ENCODE data around the gene MRPL58. TPM values are rescaled to one million over a fixed set of nuclear protein-coding genes. Genes with fewer than 3 reads are reported as not detected.
"Not testable (repeated sequence)": the region's sequence is repeated elsewhere in the genome, so short reads cannot be mapped to it uniquely, and the experiment has no call there.

Gene MRPL58
- 135 TPM in 2 replicates for total RNA-seq (2014; rRNA removed; shearing (Covaris generic))

DNA sequence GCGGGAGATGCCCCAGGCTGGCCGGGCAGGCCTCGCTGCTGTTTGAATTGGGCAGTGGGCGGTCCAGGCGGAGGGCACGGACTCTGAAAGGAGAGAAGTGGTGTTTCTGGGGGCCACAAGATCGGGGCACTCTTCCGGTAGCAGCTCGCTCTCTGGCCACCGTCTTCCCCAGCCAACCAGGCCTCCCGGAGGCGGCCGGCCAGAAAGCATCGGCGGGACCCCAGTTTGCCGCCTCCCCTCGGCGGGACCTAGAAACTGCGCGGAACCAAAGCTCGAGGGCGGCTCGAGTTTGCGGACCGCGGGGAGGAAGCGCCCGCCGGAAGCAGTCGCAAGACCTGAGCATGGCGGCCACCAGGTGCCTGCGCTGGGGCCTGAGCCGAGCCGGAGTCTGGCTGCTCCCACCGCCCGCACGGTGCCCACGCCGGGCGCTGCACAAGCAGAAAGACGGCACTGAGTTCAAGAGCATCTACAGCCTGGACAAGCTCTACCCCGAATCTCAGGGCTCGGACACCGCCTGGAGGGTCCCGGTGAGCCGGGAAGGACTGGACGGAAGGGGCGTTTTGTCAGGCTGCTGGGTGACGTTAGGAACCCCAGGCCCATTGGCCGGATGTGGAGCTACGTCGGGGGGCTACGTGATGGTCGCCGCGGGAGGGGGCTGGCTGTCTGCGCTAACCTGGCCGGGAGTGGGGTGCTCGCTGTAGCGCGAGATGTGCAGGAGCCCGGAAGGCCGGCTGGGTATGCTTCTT, at the start of gene MRPL58:
TSS of gene MRPL58 (plus strand) at position 325 of the 746 bp plus-strand sequence. CDS start at position 342, 17 bp downstream.
- peak; percentile 73 for DNase-seq (ENCODE audit: low spot score)

DNA sequence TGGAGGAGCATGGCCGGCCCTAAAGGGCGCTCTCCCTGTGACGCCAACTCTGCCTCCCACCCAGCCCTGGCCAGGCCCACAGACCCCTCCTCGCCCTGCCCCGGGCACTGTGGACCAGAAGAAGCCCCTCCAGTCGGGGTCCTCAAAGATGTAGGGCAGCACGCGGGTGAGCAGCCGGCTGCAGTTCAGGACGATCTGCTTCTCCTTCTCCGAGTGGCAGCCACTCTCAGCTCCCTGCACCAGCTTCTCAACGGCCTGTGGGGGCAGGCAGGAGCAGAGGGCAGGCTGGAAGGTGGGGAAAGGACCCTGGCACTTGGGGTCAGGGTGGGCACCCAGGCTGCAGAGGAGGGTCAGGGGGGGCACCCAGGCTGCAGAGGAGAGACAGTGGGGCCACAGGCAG, 48.8 kb upstream of the MRPL58 start:
- no peak for DNase-seq (ENCODE audit: low spot score)

DNA sequence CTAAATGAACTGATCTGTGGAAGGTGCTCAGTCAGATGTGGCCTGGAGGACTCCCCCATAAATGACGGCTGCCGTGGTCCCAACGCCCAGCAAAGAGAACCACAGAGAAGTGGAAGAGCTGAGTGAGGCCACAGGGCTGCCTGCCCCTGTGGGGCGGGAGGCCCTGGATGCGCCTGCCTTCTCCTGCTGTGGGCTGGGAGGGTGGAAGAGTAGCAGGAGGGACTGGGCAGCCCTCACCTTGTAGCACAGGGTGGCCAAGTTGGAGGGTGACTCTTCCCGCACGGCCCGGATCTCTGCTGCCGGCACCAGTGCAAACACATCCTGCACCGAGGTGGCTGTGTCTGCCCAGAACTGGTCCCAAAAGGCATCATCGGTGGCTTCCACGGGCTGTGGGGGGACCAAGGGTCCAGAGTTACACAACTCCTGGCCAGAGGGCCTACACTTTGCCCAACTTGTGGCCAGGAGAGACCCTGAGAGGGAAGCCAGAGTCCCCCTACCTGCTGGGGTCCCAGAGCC, 48.2 kb upstream of the MRPL58 start:
- no peak for DNase-seq (ENCODE audit: low spot score)

DNA sequence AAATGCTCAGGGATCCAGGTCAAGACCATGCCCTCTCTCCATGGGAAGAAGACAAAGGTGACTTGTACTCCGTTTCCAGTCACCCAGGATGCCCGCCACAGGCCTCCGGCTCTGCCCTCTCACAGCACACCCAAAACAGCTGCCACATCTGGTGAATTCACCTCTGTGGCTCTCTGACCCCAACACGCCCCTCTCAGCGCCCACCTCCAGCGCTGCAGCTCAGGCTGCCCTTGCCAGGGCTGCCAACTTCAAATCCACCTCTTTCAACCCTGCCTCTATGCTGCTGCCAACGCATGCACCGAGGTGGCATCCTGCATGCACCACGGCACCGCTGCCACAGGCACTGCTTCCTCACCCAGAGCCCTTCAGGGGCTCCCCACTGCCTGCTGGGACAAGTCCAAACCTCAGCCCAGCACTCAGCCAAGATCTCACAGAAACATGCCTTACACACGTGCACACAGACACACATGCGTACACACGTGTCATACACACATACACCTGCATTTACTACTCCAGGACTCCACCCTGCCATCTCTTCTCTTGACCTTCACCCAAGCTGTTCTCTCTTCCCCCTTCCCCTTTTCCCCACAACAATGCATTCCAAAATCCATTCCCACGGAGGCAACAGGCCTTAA, 47.4 kb upstream of the MRPL58 start:
- DNase-seq (ENCODE audit: low spot score), result no peak

DNA sequence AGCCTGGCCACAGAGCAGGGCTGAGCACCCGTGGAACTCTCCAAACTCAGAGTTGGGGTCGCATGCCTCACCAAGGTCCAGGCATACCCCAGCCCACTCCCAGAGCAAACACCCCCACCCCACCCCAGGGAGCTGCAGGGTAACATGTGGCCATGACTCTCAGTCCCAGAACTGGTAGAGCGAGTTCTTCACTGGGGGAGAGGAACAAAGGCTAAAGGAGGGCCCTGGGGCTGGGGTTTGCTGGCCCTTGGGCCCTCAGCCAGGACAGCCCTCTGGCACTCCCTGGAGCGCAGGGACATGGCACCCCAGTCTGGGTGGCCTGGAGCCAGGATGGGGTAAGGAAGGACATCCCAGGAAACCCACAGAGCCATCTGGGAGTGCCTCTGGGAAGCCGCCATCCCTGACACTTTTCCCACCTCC, 44.1 kb upstream of the MRPL58 start:
- DNase-seq (ENCODE audit: low spot score), result no peak

DNA sequence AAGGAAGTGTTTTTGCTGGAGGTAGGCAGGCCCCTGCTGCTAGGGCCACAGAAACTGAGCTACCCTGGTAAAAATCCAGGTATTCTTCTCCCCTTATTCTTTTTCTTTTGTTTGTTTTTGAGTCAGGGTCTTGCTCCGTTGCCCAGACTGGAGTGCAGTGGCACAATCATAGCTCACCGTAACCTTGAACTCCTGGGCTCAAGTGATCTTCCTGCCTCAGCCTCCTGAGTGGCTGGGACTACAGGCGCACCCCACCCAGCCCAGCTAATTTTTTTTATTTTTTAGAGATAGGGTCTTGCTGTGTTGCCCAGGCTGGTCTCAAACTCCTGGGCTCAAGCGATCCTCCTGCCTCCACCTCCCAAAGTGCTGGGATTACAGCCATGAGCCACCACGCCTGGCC, 43.0 kb upstream of the MRPL58 start:
- DNase-seq (ENCODE audit: low spot score), result not testable (repeated sequence)

DNA sequence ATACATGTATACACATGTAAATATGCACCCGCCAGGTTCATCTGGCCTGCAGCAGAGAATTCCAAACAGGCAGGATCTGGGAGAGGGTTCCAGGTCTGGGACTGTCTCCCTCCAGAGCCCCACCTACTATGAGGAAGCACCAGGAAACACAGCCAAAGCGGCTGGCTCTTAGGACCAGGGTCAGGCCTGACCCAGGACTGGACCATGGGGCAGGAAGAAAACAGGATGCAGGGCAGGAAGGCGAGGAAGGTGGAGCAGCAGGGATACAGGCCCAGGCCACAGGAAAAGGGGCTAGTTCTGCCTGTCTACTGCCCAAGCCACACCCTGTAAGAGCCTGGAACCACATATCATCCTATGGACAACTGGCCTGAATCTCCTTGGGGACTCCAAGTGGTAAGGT, 42.1 kb upstream of the MRPL58 start:
- no peak for DNase-seq (ENCODE audit: low spot score)

DNA sequence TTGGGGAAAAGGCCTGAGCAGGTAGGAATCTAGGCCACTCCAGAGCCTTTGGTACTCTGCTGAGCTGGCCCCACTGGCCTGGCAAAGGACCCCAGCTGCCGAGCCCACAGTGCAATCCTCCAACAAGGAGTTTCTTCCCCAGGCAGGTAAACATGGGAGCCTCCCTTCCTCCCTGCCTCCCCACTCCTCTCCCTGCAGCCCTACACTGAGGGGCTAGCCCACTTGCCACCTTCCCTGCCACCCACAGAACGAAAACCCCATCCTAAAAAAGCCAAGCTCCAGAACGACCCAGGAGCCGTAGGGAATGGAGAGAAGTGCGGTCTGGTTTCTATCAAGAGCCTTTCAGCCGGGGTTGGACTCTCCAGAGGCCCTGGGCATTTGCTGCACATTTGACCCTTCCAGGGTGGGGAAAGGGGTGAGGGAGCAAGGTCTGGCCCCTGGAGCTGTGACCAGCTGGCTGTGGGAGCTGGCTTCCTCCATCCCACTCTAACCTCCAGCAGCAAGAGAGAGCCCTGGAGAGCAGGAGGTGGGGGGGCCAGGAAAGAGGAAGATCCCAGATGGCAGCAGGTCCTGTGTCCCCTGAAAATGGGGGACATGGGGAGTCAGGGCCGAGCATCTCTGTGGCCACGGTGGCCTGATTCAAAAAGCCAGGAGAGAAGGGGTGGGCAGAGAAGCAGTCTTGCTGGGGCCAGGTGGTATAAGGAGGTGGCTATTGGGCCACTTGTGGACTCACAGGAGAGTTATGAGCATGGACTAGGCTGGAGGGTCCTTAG, 41.2 kb upstream of the MRPL58 start:
- DNase-seq (ENCODE audit: low spot score), result no peak

DNA sequence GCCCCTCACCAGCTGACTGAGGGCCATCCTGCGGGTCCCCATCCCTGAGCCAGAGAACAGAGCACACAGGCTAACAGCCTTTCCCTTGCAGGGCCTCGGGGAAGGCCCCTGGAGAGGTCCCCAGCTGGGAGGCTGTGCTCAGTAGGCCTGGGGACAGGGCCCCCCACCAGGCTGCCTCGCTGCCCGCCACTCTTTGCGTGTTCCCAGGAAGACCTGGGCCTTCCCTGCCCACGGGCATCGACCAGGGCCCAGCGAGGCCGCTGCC, 40.7 kb upstream of the MRPL58 start:
- DNase-seq (ENCODE audit: low spot score), result no peak

DNA sequence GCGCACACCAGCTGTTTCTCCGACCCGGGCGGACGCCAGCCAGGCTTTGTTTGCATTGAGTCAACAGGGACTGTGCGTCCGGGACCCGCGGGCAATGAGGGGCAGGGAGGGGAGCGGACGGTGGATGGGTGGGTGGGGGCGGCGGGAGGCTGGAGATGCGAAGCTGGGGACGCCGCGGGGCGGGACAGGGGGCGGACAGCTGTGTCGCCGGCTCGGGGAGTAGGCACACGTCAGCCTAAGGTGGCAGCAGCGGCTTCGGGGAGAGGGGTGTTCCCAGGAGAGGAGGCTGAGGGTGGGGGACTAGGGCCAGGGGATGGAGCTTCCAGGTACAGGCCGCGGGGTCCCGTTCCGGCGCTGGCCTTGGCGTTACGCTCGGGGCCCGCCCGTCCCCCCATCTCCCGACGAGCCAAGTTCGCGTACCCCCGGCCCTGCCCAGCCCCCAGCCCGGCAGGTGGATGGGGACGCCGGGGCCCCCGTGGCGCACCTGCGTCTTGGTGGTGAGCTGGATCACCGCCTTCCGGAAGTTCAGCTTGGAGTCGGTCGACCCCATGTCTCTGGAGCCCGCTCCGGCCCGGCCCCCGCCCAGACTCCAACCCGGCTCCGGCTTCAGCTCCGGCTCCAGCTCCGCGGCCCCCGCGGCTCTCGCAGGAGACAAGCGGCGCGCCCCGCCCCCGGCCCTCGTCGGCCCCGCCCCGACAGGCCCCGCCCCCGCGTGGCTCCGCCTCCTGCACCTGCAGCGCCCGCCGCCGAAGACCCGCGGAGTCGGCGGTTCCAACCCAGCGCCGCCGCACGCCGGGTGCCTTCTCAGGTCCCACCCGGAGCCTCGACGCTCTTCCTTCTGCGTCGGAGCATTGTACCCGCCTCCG, 40.1 kb upstream of the MRPL58 start, which contains the start of gene HID1:
TSS of gene HID1 (minus strand) at position 653 of the 866 bp plus-strand sequence. CDS start at position 550, 103 bp downstream.
- DNase-seq (ENCODE audit: low spot score), result no peak

DNA sequence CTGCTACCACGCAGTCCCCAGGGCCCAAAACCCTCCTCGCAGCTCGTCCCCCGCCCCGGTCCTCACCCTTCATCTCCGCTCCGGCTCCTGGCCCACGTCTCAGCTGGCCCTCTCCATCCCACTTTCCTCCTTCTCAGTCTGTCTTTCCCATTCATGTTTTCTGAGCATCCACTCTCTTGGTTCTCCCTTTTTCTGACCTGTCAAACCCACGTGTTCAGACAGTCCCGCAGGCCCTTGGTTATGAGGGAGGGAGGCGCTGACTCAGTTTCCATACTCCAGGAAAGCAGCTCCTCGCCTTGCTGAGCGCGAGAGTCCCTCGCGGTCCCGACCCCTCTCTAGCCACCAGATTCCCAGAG, 39.5 kb upstream of the MRPL58 start:
- DNase-seq (ENCODE audit: low spot score), result no peak

DNA sequence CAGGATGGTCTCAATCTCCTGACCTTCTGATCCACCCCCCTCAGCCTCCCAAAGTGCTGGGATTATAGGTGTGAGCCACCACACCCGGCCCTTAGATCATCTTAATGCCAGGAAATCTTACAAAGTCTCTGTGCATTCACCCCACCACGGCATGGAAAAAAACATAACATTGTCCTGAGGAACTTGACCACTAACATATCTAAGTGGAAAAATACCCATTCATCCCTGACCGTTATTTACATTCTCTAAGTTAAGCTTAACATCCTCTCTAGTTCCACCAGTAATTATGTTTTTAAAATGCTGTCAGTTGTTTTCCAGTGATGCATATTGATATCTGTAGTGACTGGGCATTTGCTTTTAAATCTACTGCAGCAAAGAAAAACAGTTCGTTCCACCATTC, 36.5 kb upstream of the MRPL58 start:
- DNase-seq (ENCODE audit: low spot score), result no peak

DNA sequence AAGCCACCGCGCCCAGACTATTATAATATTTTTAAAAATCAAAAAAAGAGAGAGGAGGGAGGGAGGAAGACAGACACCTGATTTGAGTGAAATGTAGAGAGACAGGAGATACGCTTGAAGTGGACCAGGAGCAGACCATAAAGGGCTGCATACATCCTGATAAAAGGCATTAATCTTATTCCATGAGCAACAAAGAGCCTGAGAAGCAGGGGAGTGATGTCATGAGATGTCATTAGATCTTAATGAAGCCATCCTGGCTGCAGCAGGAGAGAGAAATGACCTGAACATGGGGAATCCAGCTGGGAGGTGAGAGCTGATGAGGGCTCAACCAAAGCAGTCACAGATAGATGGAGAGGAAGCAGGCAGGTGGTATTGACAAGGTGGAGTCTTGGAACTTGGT, 34.7 kb upstream of the MRPL58 start:
- DNase-seq (ENCODE audit: low spot score), result no peak

DNA sequence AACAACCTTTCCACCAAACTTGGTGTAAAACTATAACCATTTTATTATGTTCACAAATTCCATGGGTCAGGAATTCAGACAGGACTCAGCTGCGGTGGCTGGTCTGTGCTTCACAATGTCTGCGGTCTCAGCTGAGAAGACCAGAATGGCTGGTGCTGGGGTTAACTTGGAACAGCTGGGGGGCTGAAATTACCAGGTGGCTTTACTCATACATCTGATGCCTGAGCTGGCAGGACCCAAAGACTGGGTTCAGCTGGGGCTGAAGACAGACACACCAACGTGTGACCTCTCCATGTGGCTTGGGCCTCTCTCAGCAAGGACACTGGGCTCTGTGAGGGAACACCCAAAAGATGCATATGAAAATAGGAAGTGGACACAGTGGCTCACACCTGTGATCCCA, 34.2 kb upstream of the MRPL58 start:
- no peak for DNase-seq (ENCODE audit: low spot score)

DNA sequence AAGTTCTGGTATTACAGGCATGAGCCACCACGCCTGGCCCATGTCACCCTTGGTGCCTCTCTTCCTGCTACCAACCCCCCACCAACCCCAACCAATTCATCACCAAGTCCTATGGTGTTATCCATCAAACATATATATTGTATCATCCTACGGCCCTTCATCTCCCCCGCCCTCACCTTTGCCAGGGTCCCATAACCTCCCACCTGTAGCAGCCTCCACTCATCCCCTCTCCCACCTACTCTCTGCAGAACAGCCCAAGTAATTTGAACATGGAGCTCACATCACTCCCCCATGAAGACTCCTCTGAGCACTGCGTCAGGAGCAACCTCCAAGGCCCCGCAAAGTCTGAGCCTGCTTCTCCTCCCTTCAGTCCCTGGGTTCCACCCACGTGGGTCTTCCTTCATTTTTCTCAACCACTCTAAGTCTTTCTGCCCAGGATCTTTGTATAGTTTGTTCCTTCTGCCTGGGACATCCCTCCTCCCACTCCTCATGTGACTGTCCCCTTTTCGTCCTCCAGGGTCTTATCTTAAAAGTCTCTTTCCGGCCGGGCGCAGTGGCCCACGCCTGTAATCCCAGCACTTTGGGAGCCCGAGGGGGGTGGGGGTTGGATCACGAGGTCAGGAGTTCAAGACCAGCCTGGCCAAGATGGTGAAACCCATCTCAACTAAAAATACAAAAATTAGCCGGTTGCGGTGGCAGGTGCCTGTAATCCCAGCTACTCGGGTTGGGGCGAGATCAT, 32.9 kb upstream of the MRPL58 start:
- DNase-seq (ENCODE audit: low spot score), result no peak

DNA sequence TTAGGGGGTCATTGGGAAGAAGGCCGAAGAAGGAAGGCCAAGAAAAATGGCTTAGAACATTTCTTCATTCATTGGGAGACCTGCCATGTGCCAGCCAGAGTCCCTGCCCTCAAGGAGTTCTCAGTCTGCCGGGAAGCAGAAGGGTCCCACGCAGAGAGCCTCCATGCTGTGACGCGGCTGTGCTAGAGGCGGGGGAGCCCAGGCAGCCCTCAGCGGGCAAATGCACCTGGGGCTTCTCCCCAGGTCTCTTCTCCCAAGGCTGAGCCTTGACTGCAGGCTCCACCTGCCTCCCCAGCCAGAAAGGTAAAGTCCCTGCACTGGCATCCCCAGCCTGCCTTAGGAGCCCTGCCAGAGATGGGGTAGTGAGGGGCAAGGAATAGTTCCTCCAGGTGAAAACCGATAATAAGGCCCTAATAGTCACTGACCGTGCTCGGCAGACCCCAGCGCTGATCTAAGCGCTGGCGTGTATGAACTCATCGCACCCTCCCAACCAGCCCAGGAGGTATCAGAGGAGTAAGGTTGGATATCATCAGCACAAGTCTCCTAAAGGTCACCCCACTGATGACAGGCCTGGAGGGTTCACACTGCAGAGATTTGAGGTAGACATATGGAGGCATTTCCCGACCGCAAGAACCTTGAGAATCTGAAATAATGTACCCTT, 31.0 kb upstream of the MRPL58 start:
- no peak for DNase-seq (ENCODE audit: low spot score)

DNA sequence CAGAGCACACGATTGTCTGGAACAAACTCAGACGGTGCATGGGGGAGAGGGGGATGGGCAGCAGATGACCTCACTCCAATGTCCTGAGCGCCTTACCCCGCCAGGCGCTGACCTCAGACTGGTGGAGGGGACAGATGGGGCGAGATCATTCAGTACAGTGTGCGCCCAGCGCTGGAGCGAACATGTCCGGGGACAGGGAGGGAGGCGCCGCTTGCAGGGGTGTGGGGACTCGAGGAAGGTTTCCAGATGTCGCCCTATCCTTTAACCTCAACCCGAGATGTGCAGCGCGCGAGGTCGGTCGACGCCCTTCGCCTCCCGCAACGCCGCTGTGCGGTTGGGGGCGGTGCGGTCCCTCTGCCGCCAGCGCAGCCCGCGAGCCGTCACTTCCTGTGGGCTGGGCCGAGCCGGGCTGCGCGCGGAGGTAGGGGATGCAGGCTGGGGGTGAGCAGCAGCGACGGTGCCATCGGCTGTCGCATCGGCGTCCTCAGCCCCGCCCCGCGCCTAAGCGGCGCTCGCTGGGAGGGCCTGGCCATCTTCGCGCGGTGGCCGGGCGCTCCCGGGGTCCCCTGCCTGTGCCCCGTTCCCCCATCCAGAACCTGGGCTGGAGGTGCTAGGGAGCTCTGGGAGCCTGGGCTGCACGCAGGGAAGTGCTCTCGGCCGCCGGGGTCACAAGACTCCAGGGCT, 30.3 kb upstream of the MRPL58 start:
- DNase-seq (ENCODE audit: low spot score), result peak; percentile 68

DNA sequence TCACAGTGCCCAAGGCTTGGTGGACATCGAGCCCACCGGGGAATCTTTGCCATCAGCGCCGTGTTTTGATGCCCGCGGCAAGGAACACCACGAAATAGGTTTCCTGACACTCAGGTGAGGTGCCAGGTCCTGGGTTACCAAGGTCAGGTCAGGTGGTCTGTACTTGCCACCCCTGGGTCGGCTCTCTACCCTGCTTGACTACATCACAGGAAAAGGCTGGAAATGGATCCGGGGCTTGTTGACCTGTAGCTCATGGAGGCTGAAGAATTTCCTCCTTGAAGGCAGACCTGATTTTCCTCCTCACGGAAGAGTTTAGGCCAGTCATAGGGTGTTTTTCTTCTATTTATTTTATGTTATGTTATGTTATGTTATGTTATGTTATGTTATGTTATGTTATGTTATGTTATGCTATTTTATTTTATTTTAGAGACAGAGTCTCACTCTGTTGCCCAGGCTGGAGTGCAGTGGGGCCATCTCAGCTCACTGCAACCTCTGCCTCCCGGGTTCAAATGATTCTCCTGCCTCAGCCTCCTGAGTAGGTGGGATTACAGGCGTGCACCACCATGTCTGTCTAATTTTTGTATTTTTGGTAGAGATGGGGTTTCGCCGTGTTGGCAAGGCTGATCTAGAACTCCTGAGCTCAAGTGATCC, 29.7 kb upstream of the MRPL58 start:
- DNase-seq (ENCODE audit: low spot score), result not testable (repeated sequence)

DNA sequence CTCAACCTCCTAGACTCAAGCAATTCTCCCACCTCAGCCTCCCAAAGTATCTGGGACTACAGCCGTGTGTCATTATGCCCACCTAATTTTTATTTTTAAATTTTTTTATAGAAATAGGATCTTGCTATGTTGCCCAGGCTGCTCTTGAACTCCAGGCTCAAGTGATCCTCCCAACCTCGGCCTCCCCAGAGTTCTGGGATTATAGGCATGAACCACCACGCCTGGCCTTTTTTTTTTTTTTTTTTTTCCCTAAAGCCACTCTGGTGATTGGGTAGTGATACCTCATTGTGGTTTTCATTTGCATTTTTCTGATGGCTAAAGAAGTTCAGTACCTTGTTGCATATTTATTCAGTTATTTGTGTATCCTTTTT, 26.3 kb upstream of the MRPL58 start:
- no peak for DNase-seq (ENCODE audit: low spot score)

Measured in A172 (cell line).